NCI-H146 treated with DMSO at 0.1 percent for 48 hours (cell line): ENCODE results near the gene WDR70.
"Not testable (repeated sequence)": the region's sequence is repeated elsewhere in the genome, so short reads cannot be mapped to it uniquely, and the experiment has no call there.

Experiments used
- DNase-seq: peaks from one replicate; lab custom pipeline; 2025; ENCODE audit not compliant: unreplicated experiment; lab: John Stamatoyannopoulos, UW

Gene WDR70

DNA sequence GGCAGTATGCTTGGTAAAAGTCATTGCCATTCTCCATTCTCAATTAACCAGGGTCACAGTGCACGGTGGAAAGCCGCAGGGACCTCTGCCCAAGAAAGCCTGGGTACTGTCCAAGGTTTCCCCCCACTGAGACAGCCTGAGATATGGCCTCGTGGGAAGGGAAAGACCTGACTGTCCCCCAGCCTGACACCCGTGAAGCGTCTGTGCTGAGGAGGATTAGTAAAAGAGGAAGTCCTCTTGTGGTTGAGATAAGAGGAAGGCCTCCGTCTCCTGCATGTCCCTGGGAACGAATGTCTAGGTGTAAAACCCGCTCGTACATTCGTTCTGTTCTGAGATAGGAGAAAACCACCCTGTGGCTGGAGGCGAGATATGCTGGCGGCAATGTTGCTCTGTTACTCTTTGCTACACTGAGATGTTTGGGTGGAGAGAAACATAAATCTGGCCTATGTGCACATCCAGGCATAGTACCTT is 293.0 kb downstream of the WDR70 start:
- DNase-seq = not testable (repeated sequence)

DNA sequence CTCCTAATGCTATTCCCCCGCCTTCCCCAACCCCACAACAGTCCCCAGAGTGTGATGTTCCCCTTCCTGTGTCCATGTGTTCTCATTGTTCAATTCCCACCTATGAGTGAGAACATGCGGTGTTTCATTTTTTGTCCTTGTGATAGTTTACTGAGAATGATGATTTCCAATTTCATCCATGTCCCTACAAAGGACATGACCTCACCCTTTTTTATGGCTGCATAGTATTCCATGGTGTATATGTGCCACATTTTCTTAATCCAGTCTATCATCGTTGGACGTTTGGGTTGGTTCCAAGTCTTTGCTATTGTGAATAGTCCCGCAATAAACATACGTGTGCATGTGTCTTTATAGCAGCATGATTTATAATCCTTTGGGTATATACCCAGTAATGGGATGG is 295.2 kb downstream of the WDR70 start:
- DNase-seq = not testable (repeated sequence)

DNA sequence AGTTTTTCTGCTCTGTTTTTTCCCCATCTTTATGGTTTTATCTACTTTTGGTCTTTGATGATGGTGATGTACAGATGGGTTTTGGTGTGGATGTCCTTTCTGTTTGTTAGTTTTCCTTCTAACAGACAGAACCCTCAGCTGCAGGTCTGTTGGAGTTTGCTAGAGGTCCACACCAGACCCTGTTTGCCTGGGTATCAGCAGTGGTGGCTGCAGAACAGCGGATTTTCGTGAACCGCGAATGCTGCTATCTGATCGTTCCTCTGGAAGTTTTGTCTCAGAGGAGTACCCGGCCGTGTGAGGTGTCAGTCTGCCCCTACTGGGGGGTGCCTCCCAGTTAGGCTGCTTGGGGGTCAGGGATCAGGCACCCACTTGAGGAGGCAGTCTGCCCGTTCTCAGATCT is 300.2 kb downstream of the WDR70 start:
- not testable (repeated sequence) for DNase-seq

DNA sequence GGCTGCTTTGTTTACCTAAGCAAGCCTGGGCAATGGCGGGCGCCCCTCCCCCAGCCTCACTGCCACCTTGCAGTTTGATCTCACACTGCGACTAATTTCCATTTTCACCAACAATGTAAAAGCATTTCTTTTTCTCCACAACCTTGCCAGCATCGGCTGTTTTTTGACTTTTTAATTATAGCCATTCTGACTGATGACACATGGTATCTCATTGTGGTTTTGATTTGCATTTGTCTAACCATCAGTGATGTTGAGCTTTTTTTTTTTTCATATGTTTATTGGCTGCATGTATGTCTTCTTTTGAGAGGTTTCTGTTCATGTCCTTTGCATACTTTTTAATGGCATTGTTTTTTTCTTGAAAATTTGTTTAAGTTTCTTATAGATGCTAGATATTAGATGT is 300.8 kb downstream of the WDR70 start:
- not testable (repeated sequence) for DNase-seq

DNA sequence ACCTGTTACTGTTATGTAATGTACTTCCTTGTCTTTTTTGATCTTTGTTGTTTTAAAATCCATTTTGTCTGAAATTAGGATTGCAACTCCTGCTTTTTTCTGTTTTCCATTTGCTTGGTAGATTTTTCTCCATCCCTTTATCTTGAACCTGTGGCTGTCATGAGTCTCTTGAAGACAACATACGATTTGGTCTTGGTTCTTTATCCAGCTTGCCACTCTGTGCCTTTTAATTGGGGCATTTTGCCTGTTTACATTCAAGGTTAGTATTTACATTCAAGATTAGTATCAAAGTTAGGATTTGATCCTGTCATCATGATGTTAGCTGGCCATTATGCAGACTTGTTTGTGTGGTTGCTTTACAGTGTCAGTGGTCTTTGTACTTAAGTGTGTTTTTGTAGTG is 304.0 kb downstream of the WDR70 start:
- DNase-seq = no peak

DNA sequence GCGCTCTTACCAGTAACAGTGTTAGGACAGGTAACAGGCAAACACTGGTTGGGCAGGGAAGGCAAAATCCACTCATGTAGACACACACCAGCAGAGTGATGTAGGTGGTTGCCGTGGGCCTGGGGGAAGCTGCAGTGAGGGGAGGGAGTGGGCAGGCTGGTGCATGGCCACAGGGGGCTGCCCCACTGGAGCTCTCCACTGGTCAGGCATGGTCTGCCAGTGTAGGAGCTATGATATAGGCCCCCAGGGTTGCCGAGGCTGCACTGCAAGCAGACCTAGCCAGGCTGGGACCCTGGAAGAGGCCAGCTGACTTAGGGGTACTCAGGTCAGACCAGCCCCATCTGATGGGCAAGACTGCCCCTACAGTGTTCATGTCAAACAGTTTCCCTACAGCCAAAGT is 306.1 kb downstream of the WDR70 start:
- DNase-seq = no peak

DNA sequence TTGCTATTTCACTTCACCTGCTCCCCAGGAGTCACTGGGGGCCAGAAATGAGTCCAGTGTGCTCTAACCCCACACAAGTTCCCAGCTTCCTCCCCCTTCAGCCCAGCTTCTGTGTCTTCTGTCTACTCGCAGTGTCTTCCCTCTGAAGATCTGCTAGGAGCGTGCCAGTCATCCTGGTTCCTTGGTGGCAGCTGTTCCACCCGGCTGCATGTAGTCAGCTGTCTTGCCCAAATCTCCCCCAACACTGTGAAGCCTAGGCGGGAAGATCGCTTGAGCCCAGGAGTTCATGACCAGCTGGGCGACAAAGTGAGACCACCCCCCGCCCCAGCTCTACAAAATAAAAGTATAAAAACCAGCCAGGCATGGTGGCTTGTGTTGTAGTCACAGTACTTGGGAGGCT is 306.7 kb downstream of the WDR70 start:
- no peak for DNase-seq

DNA sequence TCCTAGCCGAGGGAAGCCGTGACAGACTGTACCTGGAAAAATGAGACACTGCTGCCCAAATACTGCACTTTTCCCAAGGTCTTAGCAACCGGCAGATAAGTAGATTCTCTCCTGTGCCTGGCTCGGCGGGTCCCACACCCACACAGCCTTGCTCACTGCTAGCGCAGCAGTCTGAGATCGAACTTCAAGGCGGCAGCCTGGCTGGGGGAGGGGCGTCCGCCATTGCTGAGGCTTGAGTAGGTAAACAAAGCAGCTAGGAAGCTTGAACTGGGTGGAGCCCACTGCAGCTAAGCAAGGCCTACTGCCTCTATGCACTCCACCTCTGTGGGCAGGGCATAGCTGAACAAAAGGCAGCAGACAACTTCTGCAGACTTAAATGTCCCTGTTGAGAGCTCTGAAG is 309.8 kb downstream of the WDR70 start:
- not testable (repeated sequence) for DNase-seq

DNA sequence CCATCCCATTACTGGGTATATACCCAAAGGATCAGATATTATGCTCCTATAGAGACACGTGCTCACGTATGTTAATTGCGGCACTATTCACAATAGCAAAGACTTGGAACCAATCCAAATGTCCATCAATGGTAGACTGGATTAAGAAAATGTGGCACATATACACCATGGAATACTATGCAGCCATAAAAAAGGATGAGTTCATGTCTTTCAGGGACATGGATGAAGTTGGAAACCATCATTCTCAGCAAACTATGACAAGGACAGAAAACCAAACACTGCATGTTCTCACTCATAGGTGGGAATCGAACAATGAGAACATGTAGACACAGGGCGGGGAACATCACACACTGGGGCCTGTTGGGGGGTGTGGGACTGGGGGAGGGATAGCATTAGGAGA is 315.2 kb downstream of the WDR70 start:
- not testable (repeated sequence) for DNase-seq

DNA sequence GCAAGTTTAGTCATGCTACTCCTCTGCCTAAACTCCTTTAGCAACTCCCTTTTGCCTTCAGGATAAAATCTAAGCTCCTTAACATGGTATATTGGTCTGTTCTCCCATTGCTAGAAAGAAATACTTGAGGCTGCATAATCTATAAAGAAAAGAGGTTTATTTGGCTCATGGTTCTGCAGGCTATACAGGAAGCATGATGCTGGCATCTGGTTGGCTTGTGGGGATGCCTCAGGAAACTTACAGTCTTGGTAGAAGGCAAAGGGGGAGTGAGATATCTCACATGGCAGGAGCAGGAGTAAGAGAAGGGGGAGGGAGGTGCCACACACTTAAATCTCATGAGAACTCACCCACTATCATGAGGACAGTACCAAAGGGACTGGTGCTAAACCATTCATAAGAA is 315.7 kb downstream of the WDR70 start:
- no peak for DNase-seq

DNA sequence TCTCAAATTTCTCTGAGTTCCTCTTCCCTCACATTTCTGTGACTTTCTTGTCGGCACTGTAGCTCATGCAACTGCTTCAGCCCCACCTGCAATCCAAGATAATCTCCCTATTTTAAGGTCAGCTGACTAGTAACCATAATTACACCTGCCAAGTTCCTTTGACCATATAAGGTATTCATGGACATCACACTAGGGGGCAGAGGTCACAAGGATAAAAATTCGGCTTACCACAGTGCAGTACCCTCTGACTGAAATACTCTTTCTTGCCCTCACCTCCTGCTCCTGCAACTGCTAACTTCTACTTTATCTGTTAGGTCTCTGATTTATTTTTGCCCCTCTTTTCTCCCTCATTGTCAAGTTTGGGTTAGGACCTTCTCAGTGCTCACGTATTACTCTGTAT is 316.5 kb downstream of the WDR70 start:
- DNase-seq = no peak

DNA sequence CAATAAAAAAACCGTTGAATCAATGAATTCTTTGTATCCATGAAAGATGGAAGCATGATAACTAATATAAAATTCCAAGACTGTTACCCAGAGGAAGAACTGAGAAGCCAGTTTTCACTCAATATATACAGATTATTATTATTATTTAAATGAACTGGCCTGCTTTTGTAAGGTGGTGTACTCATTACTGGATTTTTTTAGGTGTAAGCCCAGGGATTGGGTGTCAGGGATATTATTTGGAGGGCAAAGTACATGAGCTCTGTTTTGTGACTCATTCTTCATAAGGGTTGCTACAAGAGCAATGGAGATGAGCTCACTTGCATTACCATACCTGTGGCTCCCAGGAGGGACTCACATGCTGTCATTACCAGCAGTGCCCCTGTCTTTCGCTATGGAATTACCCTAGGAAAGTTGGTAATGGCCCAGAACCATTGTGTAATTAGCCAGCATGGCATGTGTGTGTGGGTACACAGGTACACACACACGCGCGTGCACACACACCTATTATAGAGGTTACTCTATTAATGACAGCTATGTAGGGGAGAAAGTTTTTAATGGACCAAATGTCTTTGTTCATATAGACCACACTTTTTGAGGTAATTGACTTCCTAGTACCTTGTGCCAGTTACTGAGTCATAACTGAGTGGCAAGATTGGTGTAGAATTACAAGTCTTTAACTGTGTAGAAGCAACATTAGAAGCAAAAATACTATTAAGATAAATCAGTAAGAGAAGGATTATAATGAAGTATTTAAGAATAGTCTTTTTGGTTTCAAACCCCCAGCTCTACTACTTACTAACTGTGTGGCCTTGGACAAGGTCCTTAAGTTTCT is 317.3 kb downstream of the WDR70 start:
- DNase-seq = no peak

DNA sequence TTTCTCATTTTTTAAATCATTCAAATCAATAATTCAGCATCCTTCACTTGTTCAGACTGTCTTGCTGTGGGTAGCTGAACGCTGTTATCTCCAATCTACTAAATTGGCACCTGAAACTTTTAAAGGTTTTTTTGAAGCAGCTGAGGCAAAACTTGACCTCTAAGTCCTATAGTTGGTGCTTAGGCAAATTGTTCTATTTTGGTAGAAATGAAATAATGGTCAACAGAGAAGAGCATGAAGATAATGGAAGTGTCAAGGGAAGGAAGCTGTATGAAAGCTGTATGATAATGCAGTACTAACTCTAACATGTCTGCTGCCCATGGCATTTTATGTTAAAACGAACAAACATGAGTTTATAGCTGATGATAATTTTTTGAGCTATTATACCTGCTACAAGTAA is 322.8 kb downstream of the WDR70 start:
- no peak for DNase-seq

DNA sequence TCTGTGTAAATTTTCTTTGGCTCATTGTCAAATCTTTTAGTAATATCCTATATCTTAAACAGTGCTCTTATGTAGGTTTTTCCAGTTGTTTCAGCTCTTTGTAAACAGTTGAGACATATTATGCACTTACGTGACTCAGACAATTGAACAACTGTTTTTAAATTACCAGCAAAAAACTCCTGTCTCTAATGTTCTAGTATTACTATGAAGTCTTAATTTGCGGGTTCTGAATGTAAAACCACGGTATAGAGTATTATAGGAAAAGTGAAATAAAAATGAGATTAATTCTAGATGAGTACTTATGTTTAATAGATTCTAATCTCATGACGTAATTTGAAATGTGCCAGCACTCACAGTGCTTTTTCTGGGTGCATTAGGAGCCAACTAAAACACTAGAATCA is 324.7 kb downstream of the WDR70 start:
- DNase-seq = no peak

DNA sequence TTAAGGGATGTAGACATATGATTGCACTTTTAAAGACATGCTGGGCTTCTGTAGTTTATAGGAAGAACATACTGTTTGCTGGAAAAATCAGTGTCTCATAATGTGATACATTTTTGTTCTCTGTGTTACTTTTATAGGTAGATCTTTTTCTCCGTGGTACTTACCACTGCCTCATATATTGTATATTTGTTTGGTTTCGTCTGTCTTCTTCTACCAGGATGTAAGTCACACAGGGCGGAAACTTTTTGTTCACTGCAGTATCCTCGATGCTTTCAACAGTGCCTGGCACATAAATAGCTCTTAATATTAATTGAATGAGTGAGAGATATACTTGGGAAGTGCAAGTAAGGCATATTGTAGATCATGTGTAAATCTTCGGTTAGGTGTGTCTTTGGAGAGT is 325.3 kb downstream of the WDR70 start:
- DNase-seq = no peak

DNA sequence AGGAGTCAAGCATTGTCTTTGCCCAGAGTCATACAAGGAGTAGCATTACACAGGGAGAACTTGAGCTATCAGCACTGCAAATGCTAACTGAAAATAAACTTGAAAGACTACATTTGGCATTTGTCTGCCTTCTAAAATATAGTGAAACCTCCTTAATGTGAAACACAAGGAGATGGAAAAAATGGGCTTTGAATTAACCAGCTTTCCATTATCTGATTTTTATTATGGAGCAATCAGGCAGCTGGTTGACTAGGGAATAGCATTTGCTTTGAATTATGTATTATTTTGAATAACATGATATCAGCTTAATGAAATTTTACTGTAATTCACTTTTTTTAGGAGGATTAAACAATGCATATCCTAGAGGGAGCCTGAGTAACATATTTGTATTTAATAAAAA is 329.9 kb downstream of the WDR70 start:
- no peak for DNase-seq

DNA sequence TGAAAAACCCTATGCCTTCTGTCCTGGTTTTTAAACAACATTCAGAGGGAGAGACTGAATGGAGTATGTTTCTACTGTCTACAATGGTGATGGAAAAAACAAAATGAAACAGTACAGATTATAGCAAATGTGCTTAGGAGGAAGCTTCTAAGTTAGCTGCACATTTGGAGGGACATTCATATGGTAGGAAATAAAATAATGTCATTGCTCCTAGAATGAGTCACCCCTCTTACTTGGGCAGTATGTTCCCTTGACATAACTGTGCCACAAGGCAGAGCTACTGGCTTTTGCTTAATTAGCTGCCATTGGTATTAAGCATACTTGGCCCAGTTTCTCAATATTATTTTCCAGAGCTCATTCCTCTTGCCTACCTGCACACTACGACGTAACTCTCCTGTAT is 331.8 kb downstream of the WDR70 start:
- no peak for DNase-seq

DNA sequence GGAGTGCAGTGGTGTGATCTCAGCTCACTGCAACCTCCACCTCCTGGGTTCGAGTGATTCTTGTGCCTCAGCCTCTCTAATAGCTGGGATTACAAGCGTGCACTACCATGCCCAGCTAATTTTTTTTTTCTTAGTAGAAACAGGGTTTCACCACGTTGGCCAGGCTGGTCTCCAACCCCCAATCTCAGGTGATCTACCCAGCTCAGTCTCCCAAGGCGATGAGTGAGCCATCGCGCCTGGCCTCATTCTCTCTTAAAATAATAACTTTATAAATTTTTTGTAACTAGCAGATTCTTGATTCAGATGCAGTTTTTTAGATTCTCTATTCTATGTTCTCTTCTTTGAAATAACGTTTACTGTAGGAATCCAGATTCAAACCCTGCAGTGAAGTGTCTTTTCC is 333.6 kb downstream of the WDR70 start:
- DNase-seq = no peak

DNA sequence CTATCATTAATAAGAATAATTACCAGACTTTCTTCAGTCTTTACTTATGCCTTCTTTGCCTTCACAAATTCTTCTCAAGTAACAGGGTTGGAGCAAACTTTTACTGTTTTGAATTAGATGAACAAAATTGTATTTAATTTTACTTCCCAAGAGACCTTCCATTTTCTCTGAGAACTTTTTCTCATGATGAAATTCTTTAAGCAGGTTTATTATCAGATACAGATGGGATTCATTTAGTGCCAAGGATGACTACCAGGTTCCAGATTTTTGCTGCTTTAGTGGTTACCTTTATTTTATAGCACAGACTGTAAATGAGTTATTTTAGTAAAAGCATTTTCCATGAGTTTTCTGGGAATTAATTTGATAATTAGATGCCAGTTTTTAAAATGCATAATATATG is 335.6 kb downstream of the WDR70 start:
- DNase-seq = no peak

DNA sequence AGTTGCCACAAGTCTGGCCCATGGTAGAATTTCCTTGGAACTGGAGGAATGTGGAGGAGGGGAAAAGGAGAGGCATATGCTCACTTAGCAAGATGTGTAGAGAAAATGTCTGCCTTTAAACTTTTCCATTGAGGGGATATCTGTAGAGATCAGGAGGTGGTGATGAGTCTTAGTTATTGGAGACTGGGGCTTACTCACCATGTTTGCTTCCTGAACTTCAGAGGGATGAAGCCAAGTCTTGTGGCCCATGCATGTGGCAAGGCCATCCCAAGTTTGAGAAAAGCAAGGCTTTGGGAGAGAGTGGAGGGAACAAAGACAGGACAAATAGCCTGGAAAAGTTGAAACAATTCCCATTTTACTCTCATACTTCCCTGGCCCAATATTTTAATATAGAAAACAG is 336.2 kb downstream of the WDR70 start:
- DNase-seq = no peak

DNA sequence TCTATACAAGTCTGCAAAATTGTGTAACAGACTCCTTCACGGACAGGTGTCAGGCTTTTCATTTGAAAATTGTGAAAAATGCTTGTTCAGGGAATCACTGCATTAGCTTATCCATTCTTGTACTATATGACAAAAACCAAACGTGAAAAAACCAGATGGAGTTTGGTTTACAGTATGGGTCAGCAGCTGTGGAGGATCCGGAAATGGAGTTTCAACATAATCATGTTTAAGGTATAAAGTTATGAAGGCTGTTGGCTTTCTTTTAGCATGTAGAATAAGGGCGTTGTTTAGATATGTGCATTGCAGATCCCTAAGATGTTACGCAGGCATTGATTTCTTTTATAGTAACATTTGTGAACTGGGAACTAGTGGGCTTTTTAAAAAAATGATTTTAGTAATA is 336.9 kb downstream of the WDR70 start:
- no peak for DNase-seq

DNA sequence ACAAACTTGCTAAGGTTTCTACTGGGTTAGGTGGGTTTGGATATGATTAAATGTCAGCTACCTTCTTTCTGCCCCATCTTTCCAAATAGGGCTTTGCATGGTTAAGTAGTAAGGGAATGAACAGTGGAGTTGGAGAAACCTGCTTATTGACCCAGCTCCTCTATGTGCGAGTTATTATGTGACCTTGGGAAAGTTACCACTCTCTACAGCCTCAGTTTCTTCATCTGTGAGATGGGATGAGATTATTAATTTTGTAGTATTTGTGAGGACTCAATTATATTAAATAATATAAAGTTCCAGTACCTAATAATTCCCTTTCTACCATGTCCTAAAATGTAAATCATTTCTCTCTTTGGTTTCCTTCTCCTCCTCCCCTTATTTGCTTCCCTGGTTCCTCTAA is 337.3 kb downstream of the WDR70 start:
- DNase-seq = no peak

DNA sequence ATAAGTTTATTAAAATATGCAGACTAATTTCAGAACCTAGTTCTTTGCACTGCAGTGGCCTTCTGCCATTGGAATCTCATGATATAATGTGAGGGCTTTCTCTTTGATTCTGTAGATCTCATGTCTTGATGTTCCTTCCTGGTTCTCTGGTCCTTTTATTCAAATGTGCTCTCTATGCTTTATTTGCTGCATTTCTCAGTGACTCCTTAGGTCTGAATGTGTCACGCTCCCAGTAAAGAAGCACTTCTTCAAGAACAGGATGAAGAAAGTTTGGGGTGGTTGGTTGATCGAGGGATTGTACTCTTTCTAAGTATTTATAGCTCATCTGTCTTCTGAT is 338.1 kb downstream of the WDR70 start:
- DNase-seq = no peak
